ENCODE results near the gene VWA3B. TPM values are rescaled to one million over a fixed set of nuclear protein-coding genes. Genes with fewer than 3 reads are reported as not detected.

VWA3B gene
- total RNA-seq, 2 experiments from 2014 or later: not detected

- no peak for ATAC-seq
- Mint-ChIP-seq H3K36me3 (ENCODE audit: low read depth) (no peaks in the 10 kb centered on the region), H3K27ac (no peak overlapping the region), H3K27me3 (peaks cover 29% of the 10 kb centered on the region), H3K4me1 (no peaks in the 10 kb centered on the region), H3K9me3 (ENCODE audit: low read depth) (no peaks in the 10 kb centered on the region), H3K4me3 (no peak overlapping the region)
- no peak for DNase-seq
- ChIA-PET CTCF (no interaction called here), POLR2A (no interaction called here)
- intact Hi-C loops (cut with DNase I, micrococcal nuclease): no loop called here
Measured at GRCh38 chr2:98181346-98181745, 94.4 kb downstream of the VWA3B start.

GRCh38 chr2:98185801-98186200 lies 98.8 kb downstream of the VWA3B start:
- POLR2A ChIA-PET: no interaction called here
- H3K4me1 Mint-ChIP-seq: no peaks in the 10 kb centered on the region

GRCh38 chr2:98187194-98187593 lies 100.2 kb downstream of the VWA3B start:
- Mint-ChIP-seq H3K4me3 (no peak overlapping the region), H3K27me3 (no peaks in the 10 kb centered on the region), H3K4me1 (no peaks in the 10 kb centered on the region), H3K36me3 (ENCODE audit: low read depth) (no peaks in the 10 kb centered on the region), H3K27ac (no peak overlapping the region), H3K9me3 (ENCODE audit: low read depth) (no peaks in the 10 kb centered on the region)
- ChIA-PET POLR2A (no interaction called here), CTCF (interaction anchor here (1.1 to 1.7 kb wide), 4 partner anchors 9 to 487 kb away, joined by 3 to 8 read pairs (median 4); no protein-coding TSS in a partner anchor)
- DNase-seq (no peak), ATAC-seq (no peak)
- intact Hi-C loops (cut with DNase I, micrococcal nuclease): no loop called here

More at GRCh38 chr2:98185801-98186200, 98.8 kb downstream of the VWA3B start:
- Mint-ChIP-seq H3K27ac (no peak overlapping the region), H3K4me3 (no peak overlapping the region), H3K36me3 (ENCODE audit: low read depth) (no peaks in the 10 kb centered on the region), H3K9me3 (ENCODE audit: low read depth) (no peaks in the 10 kb centered on the region), H3K27me3 (peaks cover 7% of the 10 kb centered on the region)
- ATAC-seq (no peak), DNase-seq (no peak)
- CTCF ChIA-PET: no interaction called here
- intact Hi-C loops (cut with DNase I, micrococcal nuclease): no loop called here

- POLR2A ChIA-PET: no interaction called here
- CTCF ChIA-PET: interaction anchor here (0.6 to 1.8 kb wide), 6 partner anchors 9 to 488 kb away, joined by 3 to 12 read pairs (median 3); no protein-coding TSS in a partner anchor
- Mint-ChIP-seq H3K9me3 (ENCODE audit: low read depth) (no peaks in the 10 kb centered on the region), H3K27me3 (peaks cover 5% of the 10 kb centered on the region), H3K4me1 (no peaks in the 10 kb centered on the region), H3K27ac (no peak overlapping the region), H3K4me3 (no peak overlapping the region), H3K36me3 (ENCODE audit: low read depth) (no peaks in the 10 kb centered on the region)
- intact Hi-C loops (cut with DNase I, micrococcal nuclease): no loop called here
- ATAC-seq: no peak
- DNase-seq: no peak
Measured at GRCh38 chr2:98188351-98189046, 101.5 kb downstream of the VWA3B start.

- Mint-ChIP-seq H3K36me3 (ENCODE audit: low read depth) (no peaks in the 10 kb centered on the region), H3K9me3 (ENCODE audit: low read depth) (no peaks in the 10 kb centered on the region), H3K4me3 (no peak overlapping the region), H3K27ac (no peak overlapping the region), H3K4me1 (no peaks in the 10 kb centered on the region), H3K27me3 (peaks cover 7% of the 10 kb centered on the region)
- ChIA-PET CTCF (no interaction called here), POLR2A (no interaction called here)
- ATAC-seq (no peak), DNase-seq (no peak)
- intact Hi-C loops (cut with DNase I, micrococcal nuclease): no loop called here
Measured at GRCh38 chr2:98191883-98192282, 104.9 kb downstream of the VWA3B start.

- Mint-ChIP-seq H3K27ac (no peak overlapping the region), H3K9me3 (ENCODE audit: low read depth) (no peaks in the 10 kb centered on the region), H3K4me1 (no peaks in the 10 kb centered on the region), H3K27me3 (peaks cover 12% of the 10 kb centered on the region), H3K4me3 (no peak overlapping the region), H3K36me3 (ENCODE audit: low read depth) (no peaks in the 10 kb centered on the region)
- POLR2A ChIA-PET: no interaction called here
- no peak for DNase-seq
- CTCF ChIA-PET: no interaction called here
- no peak for ATAC-seq
- intact Hi-C loops (cut with DNase I, micrococcal nuclease): no loop called here
Measured at GRCh38 chr2:98201576-98201975, 114.6 kb downstream of the VWA3B start.

- DNase-seq: no peak
- peaks cover 15% of the 10 kb centered on the region for H3K27me3 Mint-ChIP-seq
- ChIA-PET CTCF (no interaction called here), POLR2A (no interaction called here)
- no peak overlapping the region for H3K27ac Mint-ChIP-seq
- H3K9me3 Mint-ChIP-seq (ENCODE audit: low read depth): no peaks in the 10 kb centered on the region
- no peaks in the 10 kb centered on the region for H3K36me3 Mint-ChIP-seq (ENCODE audit: low read depth)
- ATAC-seq: no peak
- H3K4me3 Mint-ChIP-seq: no peak overlapping the region
- intact Hi-C loops (cut with DNase I, micrococcal nuclease): no loop called here
- H3K4me1 Mint-ChIP-seq: no peaks in the 10 kb centered on the region
Measured at GRCh38 chr2:98205889-98206288, 118.9 kb downstream of the VWA3B start.

- ATAC-seq: no peak
Measured at GRCh38 chr2:98212092-98213000, 125.4 kb downstream of the VWA3B start.

GRCh38 chr2:98216616-98217015 lies 129.6 kb downstream of the VWA3B start:
- no peak overlapping the region for H3K4me3 Mint-ChIP-seq
- no peaks in the 10 kb centered on the region for H3K4me1 Mint-ChIP-seq
- H3K27ac Mint-ChIP-seq: no peak overlapping the region
- peaks cover 9% of the 10 kb centered on the region for H3K9me3 Mint-ChIP-seq (ENCODE audit: low read depth)
- ChIA-PET POLR2A (no interaction called here), CTCF (no interaction called here)
- intact Hi-C loops (cut with DNase I, micrococcal nuclease): no loop called here
- H3K27me3 Mint-ChIP-seq: peaks cover 34% of the 10 kb centered on the region
- ATAC-seq (no peak), DNase-seq (no peak)
- no peaks in the 10 kb centered on the region for H3K36me3 Mint-ChIP-seq (ENCODE audit: low read depth)

More at GRCh38 chr2:98212092-98213000, 125.4 kb downstream of the VWA3B start:
- CTCF ChIA-PET: interaction anchor here (0.7 kb wide), 1 partner anchor 10 kb away, joined by 4 read pairs; no protein-coding TSS in a partner anchor
- no peaks in the 10 kb centered on the region for H3K9me3 Mint-ChIP-seq (ENCODE audit: low read depth)
- H3K27me3 Mint-ChIP-seq: peaks cover 31% of the 10 kb centered on the region
- intact Hi-C loops (cut with DNase I, micrococcal nuclease): no loop called here
- H3K27ac Mint-ChIP-seq: no peak overlapping the region
- H3K4me3 Mint-ChIP-seq: no peak overlapping the region
- no peak for DNase-seq
- POLR2A ChIA-PET: no interaction called here
- no peaks in the 10 kb centered on the region for H3K4me1 Mint-ChIP-seq
- H3K36me3 Mint-ChIP-seq (ENCODE audit: low read depth): no peaks in the 10 kb centered on the region

- peaks cover 9% of the 10 kb centered on the region for H3K9me3 Mint-ChIP-seq (ENCODE audit: low read depth)
- intact Hi-C loops (cut with DNase I, micrococcal nuclease): no loop called here
- CTCF ChIA-PET: no interaction called here
Measured at GRCh38 chr2:98219152-98219551, 132.2 kb downstream of the VWA3B start.

GRCh38 chr2:98233941-98234340 lies 147.0 kb downstream of the VWA3B start:
- ChIA-PET CTCF (no interaction called here), POLR2A (no interaction called here)
- peaks cover 17% of the 10 kb centered on the region for H3K27me3 Mint-ChIP-seq
- no peaks in the 10 kb centered on the region for H3K9me3 Mint-ChIP-seq (ENCODE audit: low read depth)
- H3K4me3 Mint-ChIP-seq: no peak overlapping the region
- DNase-seq: no peak
- no peak overlapping the region for H3K27ac Mint-ChIP-seq
- intact Hi-C loops (cut with DNase I, micrococcal nuclease): no loop called here
- no peaks in the 10 kb centered on the region for H3K36me3 Mint-ChIP-seq (ENCODE audit: low read depth)
- H3K4me1 Mint-ChIP-seq: no peaks in the 10 kb centered on the region
- ATAC-seq: no peak

More at GRCh38 chr2:98219152-98219551, 132.2 kb downstream of the VWA3B start:
- no peak for ATAC-seq
- peaks cover 31% of the 10 kb centered on the region for H3K27me3 Mint-ChIP-seq
- no peaks in the 10 kb centered on the region for H3K36me3 Mint-ChIP-seq (ENCODE audit: low read depth)
- POLR2A ChIA-PET: no interaction called here
- H3K27ac Mint-ChIP-seq: no peak overlapping the region
- no peaks in the 10 kb centered on the region for H3K4me1 Mint-ChIP-seq
- no peak overlapping the region for H3K4me3 Mint-ChIP-seq
- DNase-seq: no peak

- H3K9me3 Mint-ChIP-seq (ENCODE audit: low read depth): no peaks in the 10 kb centered on the region
- ATAC-seq (no peak), DNase-seq (no peak)
- ChIA-PET CTCF (no interaction called here), POLR2A (no interaction called here)
- H3K4me1 Mint-ChIP-seq: no peaks in the 10 kb centered on the region
- H3K27me3 Mint-ChIP-seq: peaks cover 17% of the 10 kb centered on the region
- no peak overlapping the region for H3K4me3 Mint-ChIP-seq
- no peaks in the 10 kb centered on the region for H3K36me3 Mint-ChIP-seq (ENCODE audit: low read depth)
- intact Hi-C loops (cut with DNase I, micrococcal nuclease): no loop called here
- H3K27ac Mint-ChIP-seq: no peak overlapping the region
Measured at GRCh38 chr2:98234776-98235175, 147.8 kb downstream of the VWA3B start.
